KOPT-K1 (cell line): ENCODE results near the gene HSPA8.

Experiments
- H3K27ac ChIP-seq: fragments of 200-600 bp; sonication (generic); 2 replicates; pipeline ENCODE4 v1.5.1; 2016; ENCODE audit warnings: antibody characterized with exemption, mild to moderate bottlenecking, low read depth, low read length; ENCODE audit not compliant: poor library complexity, severe bottlenecking
- H3K36me3 ChIP-seq: fragments of 200-600 bp; sonication (generic); 2 replicates; pipeline ENCODE4 v1.5.1; 2017; ENCODE audit warnings: antibody characterized with exemption, mild to moderate bottlenecking, low read length, moderate library complexity; ENCODE audit not compliant: insufficient read depth
- H3K9me3 ChIP-seq: fragments of 200-600 bp; sonication (generic); 2 replicates; pipeline ENCODE4 v1.5.1; 2017; ENCODE audit warnings: antibody characterized with exemption, low read length, mild to moderate bottlenecking; ENCODE audit not compliant: insufficient read depth, poor library complexity, severe bottlenecking

The HSPA8 gene

DNA sequence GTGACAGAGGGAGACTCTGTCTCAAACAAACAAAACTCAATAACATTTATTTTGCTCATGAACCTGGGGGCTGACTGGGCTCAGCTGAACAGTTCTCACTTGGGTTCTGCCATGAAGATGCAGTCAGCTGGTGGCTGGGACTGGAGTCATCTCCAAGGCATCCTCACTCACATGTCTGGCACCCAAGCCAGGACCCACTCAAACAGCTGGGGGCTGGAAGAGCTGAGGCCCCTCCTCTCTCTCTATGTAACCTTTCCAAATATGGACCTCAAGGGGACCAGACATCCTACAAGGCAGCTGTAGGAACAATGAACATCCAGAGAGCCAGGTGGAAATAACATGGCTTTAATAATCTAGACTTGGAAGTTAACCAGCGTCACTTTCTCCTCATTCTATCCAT, 16.8 kb downstream of the HSPA8 start:
- no peaks in the 10 kb centered on the region for H3K9me3 ChIP-seq
- no peaks in the 10 kb centered on the region for H3K36me3 ChIP-seq
- H3K27ac ChIP-seq = no peak overlapping the region

DNA sequence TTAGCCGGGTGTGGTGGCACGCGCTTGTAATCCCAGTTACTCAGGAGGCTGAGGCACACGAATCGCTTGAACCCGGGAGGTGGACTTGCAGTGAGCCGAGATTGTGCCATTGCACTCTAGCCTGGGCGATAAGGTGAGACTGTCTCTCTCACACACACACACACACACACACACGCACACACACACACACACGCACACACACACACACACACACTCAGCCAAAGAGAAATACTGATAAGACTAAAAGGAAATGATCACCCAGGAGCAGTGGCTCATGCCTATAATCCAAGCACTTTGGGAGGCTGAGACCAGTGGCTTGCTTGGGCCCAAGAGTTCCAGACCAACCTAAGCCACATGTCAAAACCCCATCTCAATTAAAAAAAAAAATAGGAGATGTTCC, 20.8 kb downstream of the HSPA8 start:
- Histone ChIP-seq H3K36me3 (no peaks in the 10 kb centered on the region), H3K9me3 (no peaks in the 10 kb centered on the region)

DNA sequence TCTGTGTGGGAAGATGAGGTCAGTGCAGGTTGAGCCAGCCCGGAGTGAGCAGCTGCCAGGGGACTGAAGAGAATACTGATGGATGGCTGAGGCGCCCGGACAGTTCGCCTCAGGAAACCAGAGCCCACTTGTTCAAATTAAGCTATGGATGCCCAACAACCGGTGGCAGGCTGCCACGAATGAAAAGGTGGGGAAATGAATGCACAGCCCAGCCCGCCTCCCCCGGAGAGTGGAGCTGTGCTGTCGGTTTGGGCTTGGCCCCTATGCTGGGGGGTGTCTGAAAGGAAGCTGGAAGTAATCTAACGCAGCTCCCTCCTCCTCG, 21.9 kb downstream of the HSPA8 start:
- no peaks in the 10 kb centered on the region for H3K36me3 ChIP-seq
- no peaks in the 10 kb centered on the region for H3K9me3 ChIP-seq
- no peak overlapping the region for H3K27ac ChIP-seq

More for the DNA sequence above, 20.8 kb downstream of the HSPA8 start:
- no peak overlapping the region for H3K27ac ChIP-seq

DNA sequence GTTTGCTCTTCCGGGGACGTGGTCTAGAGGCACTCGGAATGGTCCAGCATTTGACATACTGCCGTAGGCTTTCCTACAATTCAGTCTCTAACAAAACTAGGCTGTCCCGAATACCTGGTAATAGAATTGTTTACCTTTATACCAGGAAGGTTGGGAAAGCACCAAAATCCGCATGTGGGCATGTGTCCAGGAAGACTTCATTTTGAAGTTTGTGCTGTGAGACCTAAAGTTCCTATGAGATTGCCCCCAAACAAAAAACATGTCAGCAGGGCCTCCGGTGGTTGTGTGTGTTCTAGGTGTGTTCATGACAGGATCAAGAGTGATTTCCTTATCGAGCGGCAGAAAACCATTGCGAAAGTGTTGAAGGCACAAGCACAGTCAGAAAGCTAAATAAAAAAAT, 26.1 kb downstream of the HSPA8 start:
- no peaks in the 10 kb centered on the region for H3K36me3 ChIP-seq
- no peaks in the 10 kb centered on the region for H3K9me3 ChIP-seq
- H3K27ac ChIP-seq = no peak overlapping the region

DNA sequence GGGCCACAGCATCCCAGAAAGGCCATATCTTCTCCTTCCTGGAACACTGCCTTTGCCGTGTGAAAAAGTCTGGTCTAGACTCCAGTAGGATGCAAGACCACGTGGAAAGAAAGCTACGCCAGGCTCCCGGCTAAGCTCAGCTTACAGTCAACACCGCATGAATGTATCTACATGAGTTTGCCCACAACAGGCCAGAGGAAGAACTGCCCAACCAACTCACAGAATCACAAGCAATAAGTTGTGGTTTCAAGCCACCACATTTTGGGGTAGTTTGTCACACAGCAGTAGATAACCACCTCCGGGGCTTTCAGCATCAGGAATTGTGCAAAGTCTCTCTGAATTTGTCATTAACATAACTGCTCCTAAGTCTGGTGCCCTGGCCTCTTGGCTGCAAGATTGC, 27.3 kb downstream of the HSPA8 start:
- Histone ChIP-seq H3K9me3 (no peaks in the 10 kb centered on the region), H3K27ac (no peak overlapping the region), H3K36me3 (no peaks in the 10 kb centered on the region)

DNA sequence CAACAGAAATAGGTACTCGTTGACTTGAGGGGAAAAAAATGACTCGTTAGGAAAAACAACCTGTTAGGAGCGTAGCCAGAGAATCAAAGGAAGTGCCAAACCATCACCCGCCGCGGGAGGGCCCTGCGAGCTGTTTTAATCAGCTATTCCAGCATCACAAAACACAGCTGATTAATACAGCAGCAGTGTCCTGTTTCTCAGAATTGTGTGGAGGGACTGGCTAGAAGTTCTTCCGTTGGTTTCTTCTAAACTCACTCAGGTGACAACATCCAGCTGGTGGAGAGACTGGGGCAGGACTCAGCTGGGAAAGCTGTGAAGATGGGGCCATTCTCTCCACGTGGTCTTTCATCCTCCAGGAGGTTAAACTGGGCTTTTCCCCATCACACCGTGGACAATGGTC, 28.0 kb downstream of the HSPA8 start:
- Histone ChIP-seq H3K36me3 (no peaks in the 10 kb centered on the region), H3K9me3 (no peaks in the 10 kb centered on the region), H3K27ac (no peak overlapping the region)

DNA sequence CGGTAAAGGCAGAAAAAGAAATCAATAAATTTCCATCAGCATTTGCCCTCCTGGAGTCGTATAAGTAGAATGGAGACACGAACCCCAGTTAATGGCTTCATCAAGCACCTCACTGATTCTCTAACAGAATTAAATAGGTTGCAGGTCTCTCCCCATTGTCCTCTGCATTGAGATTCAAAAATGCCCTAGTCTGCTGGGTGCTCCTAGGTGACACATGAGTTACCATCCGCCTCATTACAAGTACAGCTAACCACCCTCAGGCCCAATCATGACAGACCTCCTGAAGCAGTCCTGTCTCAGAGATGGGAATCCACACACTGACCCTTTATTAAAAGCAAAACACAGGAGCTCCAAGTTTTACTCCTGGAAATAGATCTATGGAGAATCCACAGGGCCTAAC, 31.4 kb downstream of the HSPA8 start:
- Histone ChIP-seq H3K36me3 (no peaks in the 10 kb centered on the region), H3K9me3 (no peaks in the 10 kb centered on the region), H3K27ac (no peak overlapping the region)

DNA sequence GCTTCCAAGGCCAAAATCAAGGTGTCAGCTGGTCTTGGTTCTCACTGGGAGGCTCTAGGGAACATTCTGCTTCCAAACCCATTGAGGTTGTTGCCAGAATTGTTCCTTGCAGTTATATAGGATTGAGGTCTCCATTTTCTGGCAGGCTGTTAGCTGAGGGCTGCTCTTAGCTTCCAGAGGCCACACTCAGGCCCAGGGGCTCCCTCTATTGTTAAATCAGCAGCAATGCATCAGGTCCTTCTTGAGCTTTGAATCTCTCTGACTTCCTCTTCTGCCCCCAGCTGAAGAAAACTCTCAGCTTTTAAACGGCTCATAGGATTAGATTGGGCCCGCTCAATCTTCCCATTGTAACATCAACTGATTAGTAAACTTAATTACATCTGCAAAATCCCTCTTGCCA, 41.0 kb downstream of the HSPA8 start:
- Histone ChIP-seq H3K36me3 (no peaks in the 10 kb centered on the region), H3K27ac (no peak overlapping the region), H3K9me3 (no peaks in the 10 kb centered on the region)

DNA sequence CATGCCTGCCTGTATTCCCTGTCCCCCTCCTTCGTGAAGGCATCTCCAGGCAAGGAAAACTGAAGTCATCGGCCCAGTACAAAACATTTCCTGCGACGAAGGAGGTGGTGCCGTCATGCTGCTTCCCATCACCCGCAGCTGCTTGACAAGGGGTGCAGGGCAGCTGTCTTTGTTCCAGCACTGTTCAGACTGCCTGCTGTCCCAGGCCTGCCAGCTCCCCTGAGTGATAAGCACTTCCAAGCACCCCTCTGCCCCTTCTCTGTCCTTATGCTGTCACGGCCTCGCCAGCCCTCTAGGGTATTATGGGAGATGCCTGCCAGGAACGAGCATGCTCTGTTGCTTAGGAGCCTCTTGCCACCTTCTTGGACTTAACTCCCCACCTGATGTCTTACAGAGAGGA, 43.2 kb downstream of the HSPA8 start:
- H3K36me3 ChIP-seq = no peaks in the 10 kb centered on the region
- no peak overlapping the region for H3K27ac ChIP-seq
- H3K9me3 ChIP-seq = no peaks in the 10 kb centered on the region

DNA sequence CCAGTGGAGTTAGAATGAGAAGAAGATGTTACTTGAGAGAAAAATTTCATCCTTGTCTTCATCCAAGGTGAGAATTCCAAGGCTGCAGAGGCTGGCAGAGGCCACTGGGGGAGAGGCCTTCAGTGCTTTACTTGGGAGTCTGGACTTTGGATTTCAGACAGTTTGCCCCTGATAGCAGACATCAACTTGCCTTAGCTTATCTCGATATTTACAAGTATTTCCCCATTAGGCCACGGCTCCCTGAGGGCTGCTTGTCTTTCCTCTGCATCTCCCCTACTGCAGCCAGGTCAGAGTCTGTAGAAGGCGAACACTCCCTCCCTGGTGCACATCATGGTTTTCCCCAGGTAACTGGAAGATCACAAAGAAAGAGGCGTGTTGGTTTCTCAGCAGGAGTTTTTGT, 50.4 kb downstream of the HSPA8 start:
- Histone ChIP-seq H3K27ac (no peak overlapping the region), H3K36me3 (no peaks in the 10 kb centered on the region), H3K9me3 (no peaks in the 10 kb centered on the region)
